GM21825 (cell line): ENCODE data around the gene CTSD.

Experiments
- ATAC-seq: cut with Tn5 transposase; IDR thresholded peaks from one replicate; pipeline ENCODE4 v1.9.1; 2021; ENCODE audit warnings: mild to moderate bottlenecking, moderate library complexity; ENCODE audit not compliant: unreplicated experiment

Gene CTSD

GRCh38 chr11:1746511-1746931 is 17.2 kb downstream of the CTSD start:
- ATAC-seq: no peak

- no peak for ATAC-seq
These were observed 17.9 kb downstream of the CTSD start for GRCh38 chr11:1745701-1746320.

GRCh38 chr11:1744891-1745700 is 18.6 kb downstream of the CTSD start:
- ATAC-seq: no peak

GRCh38 chr11:1744137-1744886 is 19.4 kb downstream of the CTSD start:
- ATAC-seq: no peak

GRCh38 chr11:1743585-1744136 is 20.1 kb downstream of the CTSD start:
- ATAC-seq: no peak

GRCh38 chr11:1742869-1743584 is 20.7 kb downstream of the CTSD start:
- no peak for ATAC-seq

- ATAC-seq: no peak
These were observed 21.4 kb downstream of the CTSD start for GRCh38 chr11:1742371-1742770.

GRCh38 chr11:1741741-1742140 is 22.0 kb downstream of the CTSD start:
- ATAC-seq: no peak

GRCh38 chr11:1740786-1741530 is 22.8 kb downstream of the CTSD start:
- ATAC-seq: no peak

- ATAC-seq: no peak
These were observed 24.2 kb downstream of the CTSD start for GRCh38 chr11:1739576-1739975.

- no peak for ATAC-seq
These were observed 25.3 kb downstream of the CTSD start for GRCh38 chr11:1738380-1738779.

GRCh38 chr11:1737080-1737757 is 26.5 kb downstream of the CTSD start:
- no peak for ATAC-seq

GRCh38 chr11:1736447-1736992 is 27.2 kb downstream of the CTSD start:
- ATAC-seq: no peak

- no peak for ATAC-seq
These were observed 28.5 kb downstream of the CTSD start for GRCh38 chr11:1735271-1735670.

GRCh38 chr11:1734641-1735081 is 29.1 kb downstream of the CTSD start:
- ATAC-seq: no peak

- ATAC-seq: no peak
These were observed 29.7 kb downstream of the CTSD start for GRCh38 chr11:1733716-1734640.

GRCh38 chr11:1733009-1733715 is 30.6 kb downstream of the CTSD start:
- ATAC-seq: no peak
